Pancreas (tissue), 10 donors: Measurements from ENCODE around the gene ASB6. TPM values are rescaled to one million over a fixed set of nuclear protein-coding genes. Genes with fewer than 3 reads are reported as not detected.

Experiments
- ATAC-seq, 4 donors: fragments of 200-7000 bp; cut with Tn5 transposase; one replicate each; pipeline versions ENCODE4 v1.8.0 to v1.9.1; 2020; ENCODE audit warnings: mild to moderate bottlenecking in 4 of 4, moderate library complexity in 4 of 4
- DNase-seq, 6 donors: peaks; one replicate each; pipeline ENCODE4 v3.0.0-alpha.2; 2020
- FAIRE-seq: peaks from 2 replicates; lab custom pipeline; 2012; peaks lifted over from hg19 to GRCh38; lab: Jason Lieb, UNC
- H3K27ac ChIP-seq, 4 donors: fragments of 200-600 bp; sonication (generic); 1 replicate in 3 of 4; 2 replicates in 1 of 4; pipeline versions ENCODE4 v1.5.0 to v1.8.0; 2020
- H3K27me3 ChIP-seq, 4 donors: fragments of 200-600 bp; one replicate each; pipeline ENCODE4 v1.8.0; 2021
- H3K36me3 ChIP-seq, 3 donors: fragments of 200-600 bp; sonication (generic) in 1 of 3; one replicate each; pipeline versions ENCODE4 v1.5.0 to v1.8.0; 2020 to 2021
- H3K4me1 ChIP-seq, 3 donors: fragments of 200-600 bp; one replicate each; pipeline ENCODE4 v1.8.0; 2021
- H3K4me3 ChIP-seq, 4 donors: fragments of 200-600 bp; sonication (generic) in 2 of 4; one replicate each; pipeline versions ENCODE4 v1.5.0 to v1.8.0; 2020 to 2021
- H3K9me3 ChIP-seq, 4 donors: fragments of 200-600 bp; one replicate each; pipeline ENCODE4 v1.8.0; 2021
- WGBS, 2 donors: extraction: QIAGEN DNeasy Blood & Tissue Kit; methylation state at CpG; one replicate each; pipeline ENCODE4 v1.1.7; 2013; 5-methylcytosine and 5-hydroxymethylcytosine counted together
- intact Hi-C, 3 donors: fragments of 100-400 bp; cut with DNase I; formaldehyde crosslinking; loops; one replicate each; pipeline versions ENCODE4 v1.11.1 to v1.14.2; 2022
- polyA plus RNA-seq, 2 donors: library from polyadenylated mRNA; stranded (reverse); fragments of 200-250 nt; gene quantifications; one replicate each; pipeline ENCODE4 v1.2.3, GENCODE V29; 2013
- total RNA-seq, 6 donors: library from RNA; stranded (reverse); fragmentation: NEBNext Ultra II Directional in 4 of 6; extraction: Animal tissue kit (Norgen Biotek cat#: 25700) in 4 of 6; gene quantifications; one replicate each; pipeline versions ENCODE4 v1.2.1 to v1.2.4, GENCODE V29; 2021 to 2023
- TF ChIP-seq, protein P1 (sequence below), 4 donors: fragments of 200-600 bp; sonication (generic) in 3 of 4; IDR thresholded peaks; one replicate each; pipeline versions ENCODE4 v1.5.0 to v1.8.0; 2021; ENCODE audit warnings: antibody characterized with exemption in 4 of 4
- donor health status: healthy with polysubstance abuse.
- donor health status: DM: no; HTN: no; CAD: no; lungs with moderate emphysema.
- donor health status: DM: no; HTN: no; CAD: no.
- donor health status: control.
- donor health status: control.
- donor health status: Bipolar disorder and iron deficiency.
- donor health status: DM: yes; HTN: yes; CAD: no.
- donor health status: DM: no; HTN: no; CAD: no.
- donor health status: DM: no; HTN: no; CAD: no.
- donor health status: DM: yes; HTN: yes; CAD: no.

The ASB6 gene
- total and polyA plus RNA-seq, 8 donors: 6.3 to 23.7 (median 9.0) TPM

DNA sequence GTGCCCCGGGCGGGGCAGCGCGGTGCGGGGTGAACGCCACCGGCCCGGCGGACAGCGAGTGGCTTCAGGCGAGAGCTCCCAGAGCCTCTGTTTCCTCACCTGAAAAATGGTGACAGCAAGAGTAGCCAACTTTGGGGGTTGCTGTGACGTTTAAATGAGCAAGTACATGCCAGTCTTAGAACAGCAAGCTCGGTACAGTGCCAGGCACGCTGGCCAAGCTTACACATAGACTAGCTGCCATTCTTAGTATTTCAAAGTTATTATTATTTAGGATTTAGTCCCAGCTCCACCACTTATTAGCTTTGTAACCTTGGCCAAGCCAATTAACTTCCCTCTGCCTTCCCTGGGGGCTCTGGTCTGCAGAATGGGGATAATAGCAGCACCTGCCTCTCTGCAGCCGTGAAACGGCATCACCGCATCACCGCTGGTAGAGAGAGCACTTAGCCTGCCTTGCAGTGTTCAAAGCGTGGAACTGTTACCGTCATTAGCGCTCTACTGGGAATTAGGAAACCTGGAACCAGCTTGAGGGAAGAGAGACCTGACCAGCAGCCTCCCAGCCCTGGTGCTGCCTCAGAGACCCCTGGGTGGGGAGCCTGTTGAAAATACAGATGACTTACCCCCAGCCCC is 21.2 kb downstream of the ASB6 start, which contains the start of gene C9orf50:
C9orf50 (minus strand) TSS at position 433 of the 627 bp plus-strand sequence. CDS start 527 bp downstream, outside the sequence.
- 23 to 25% methylated on average over 21 of the region's 21 CpGs for WGBS, 2 donors
- Histone ChIP-seq H3K9me3 (no peaks in the 10 kb centered on the region), H3K4me1 (peaks cover 0 to 4% (median 4%) of the 10 kb centered on the region in 3 donors), H3K27ac (no peak within 1 kb of the TSS), H3K36me3 (no peaks in the 10 kb centered on the region), H3K4me3 (peak within 1 kb of the TSS; percentile 24 to 57 (median 35)), H3K27me3 (no peaks in the 10 kb centered on the region)
- no peak for FAIRE-seq
- TF ChIP-seq, protein P1, sequence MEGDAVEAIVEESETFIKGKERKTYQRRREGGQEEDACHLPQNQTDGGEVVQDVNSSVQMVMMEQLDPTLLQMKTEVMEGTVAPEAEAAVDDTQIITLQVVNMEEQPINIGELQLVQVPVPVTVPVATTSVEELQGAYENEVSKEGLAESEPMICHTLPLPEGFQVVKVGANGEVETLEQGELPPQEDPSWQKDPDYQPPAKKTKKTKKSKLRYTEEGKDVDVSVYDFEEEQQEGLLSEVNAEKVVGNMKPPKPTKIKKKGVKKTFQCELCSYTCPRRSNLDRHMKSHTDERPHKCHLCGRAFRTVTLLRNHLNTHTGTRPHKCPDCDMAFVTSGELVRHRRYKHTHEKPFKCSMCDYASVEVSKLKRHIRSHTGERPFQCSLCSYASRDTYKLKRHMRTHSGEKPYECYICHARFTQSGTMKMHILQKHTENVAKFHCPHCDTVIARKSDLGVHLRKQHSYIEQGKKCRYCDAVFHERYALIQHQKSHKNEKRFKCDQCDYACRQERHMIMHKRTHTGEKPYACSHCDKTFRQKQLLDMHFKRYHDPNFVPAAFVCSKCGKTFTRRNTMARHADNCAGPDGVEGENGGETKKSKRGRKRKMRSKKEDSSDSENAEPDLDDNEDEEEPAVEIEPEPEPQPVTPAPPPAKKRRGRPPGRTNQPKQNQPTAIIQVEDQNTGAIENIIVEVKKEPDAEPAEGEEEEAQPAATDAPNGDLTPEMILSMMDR (IDR thresholded peaks at IDR 0.05): no peak
- DNase-seq: no peak
- intact Hi-C loops: no loop called here
- ATAC-seq: peak in 1 of 4 donors; percentile 9

DNA sequence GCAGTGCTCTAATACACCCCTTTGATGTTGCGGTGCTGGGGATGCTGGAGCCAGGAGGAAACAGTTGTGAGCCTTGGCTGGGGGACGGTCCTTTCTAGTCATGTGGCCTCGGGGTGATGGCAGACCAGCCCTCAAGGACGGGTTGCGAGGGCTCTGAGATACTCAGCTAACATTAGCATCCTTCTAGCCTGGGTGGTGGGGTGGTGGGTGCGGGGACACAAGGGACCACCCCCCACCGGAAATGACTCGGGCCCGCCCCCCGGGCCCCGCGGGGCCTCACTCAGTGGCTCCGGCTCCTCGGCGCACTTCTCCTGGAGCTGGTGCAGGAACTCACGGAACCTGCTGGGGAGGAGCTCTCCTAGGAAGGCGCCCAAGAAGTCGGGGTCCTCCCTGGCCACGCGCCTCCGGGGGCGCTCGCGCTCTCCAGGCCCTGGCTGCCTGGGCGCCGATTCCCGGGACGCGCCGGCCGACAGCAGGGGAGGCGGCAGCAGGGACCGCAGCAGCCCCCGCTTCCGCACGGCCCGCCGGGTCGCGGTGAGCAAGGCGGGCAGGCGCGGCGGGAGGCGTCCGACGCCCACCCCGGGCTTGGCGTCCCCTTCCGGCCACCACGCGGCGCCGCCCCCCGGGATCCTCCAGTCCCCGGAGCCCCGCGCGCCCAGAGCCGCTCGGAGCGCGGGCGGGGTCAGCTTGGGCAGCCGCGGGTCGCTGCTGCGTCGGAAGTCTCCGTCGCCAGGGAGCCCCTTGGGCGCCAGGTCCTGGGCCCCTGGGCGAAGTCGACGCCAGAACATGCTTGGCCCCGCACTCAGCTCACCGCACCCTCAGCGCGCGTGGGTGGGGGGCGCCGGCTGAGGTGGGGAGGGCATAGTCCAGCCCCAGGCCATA is 21.9 kb downstream of the ASB6 start:
- WGBS, 2 donors: 1% methylated on average over 63 to 82 of the region's 82 CpGs
- FAIRE-seq (no peak), DNase-seq (peak in 1 of 6 donors; percentile 37), ATAC-seq (peak; percentile 31 to 46 (median 39))
- Histone ChIP-seq H3K27ac (no peak overlapping the region), H3K9me3 (no peaks in the 10 kb centered on the region), H3K27me3 (no peaks in the 10 kb centered on the region), H3K4me3 (peak overlapping the region; percentile 24 to 57 (median 35)), H3K4me1 (peaks cover 0 to 4% (median 0%) of the 10 kb centered on the region in 3 donors), H3K36me3 (no peaks in the 10 kb centered on the region)
- intact Hi-C loops: loop anchor here in 2 of 3 donors (10.0 kb wide), 2 partner anchors 445 to 485 kb away; partner anchors contain the start of gene IER5L (in 1 of the 2)
- TF ChIP-seq, protein P1 (IDR thresholded peaks at IDR 0.05): no peak

DNA sequence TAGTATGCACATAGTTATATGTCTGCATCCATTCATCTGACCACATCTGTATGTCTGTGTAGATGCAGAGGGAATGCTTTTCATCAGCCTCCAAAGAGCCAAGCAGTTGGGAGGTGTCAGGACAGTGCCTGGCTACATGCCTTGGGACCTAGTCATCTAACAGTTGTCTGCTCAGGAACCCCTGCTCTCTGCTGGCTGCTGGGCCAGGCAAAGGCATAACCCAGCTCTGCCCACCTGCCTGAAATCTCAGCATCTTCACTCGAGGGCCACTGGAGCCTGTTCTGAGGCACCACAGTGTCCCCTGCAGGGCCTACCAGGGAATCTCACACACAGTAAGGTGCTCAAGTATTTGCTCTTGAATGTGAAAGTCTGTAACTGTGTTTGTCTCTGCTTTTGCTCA is 24.8 kb downstream of the ASB6 start:
- FAIRE-seq (no peak), ATAC-seq (peak in 1 of 4 donors; percentile 22), DNase-seq (no peak)
- no peaks in the 10 kb centered on the region for H3K36me3 ChIP-seq
- no peaks in the 10 kb centered on the region for H3K27me3 ChIP-seq
- 2 to 6% methylated on average over 1 of the region's 1 CpG for WGBS, 2 donors
- no peak overlapping the region for H3K4me3 ChIP-seq
- H3K27ac ChIP-seq: no peak overlapping the region
- TF ChIP-seq, protein P1 (IDR thresholded peaks at IDR 0.05): no peak
- H3K4me1 ChIP-seq: peaks cover 0 to 4% (median 0%) of the 10 kb centered on the region in 3 donors
- intact Hi-C loops: loop anchor here in 2 of 3 donors (10.0 kb wide), 2 partner anchors 442 to 482 kb away; partner anchors contain the start of gene IER5L (in 1 of the 2)
- no peaks in the 10 kb centered on the region for H3K9me3 ChIP-seq

DNA sequence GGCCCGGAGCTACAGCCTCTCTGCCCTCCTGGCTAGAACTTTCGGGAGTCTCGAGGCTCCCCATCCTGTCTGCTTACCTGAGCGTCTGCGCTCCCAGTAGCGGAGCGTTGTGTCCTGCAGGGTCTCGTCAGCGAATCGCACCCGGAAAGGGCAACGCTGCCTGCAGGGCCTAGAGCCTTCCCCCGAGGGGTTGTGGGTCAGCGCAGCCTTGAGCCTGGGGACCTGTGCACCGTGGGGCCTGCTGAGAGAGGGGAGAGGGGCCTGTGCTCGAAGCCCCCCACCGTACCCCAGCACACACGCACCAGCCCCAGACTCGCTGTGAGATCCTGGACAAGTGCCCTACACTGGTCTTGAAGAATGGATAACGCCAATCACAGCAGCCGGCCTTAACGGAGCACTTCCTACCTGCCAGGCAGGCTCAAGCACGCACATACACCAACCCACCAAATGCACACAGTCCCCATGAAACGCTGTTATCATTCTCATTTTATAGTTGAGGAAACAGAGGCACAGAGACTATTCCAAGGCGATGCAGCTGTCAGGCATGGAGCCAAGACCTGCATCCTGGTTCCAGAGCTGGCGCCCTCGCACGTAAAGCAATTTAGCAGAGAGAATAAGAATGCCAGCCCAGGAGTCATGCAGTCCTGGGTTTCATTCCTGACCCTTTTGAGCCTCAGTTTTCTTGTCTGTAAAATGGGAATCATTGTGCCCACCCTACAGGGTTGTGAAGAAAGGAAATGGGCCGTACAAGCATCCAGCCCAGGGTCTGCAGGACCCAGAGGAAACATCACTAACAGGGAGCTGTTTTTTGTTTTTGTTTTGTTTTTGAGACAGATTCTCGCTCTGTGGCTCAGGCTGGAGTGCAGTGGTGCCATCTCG is 26.3 kb downstream of the ASB6 start:
- H3K36me3 ChIP-seq: no peaks in the 10 kb centered on the region
- no peaks in the 10 kb centered on the region for H3K9me3 ChIP-seq
- peaks cover 0 to 7% (median 4%) of the 10 kb centered on the region in 3 donors for H3K4me1 ChIP-seq
- 73 to 78% methylated on average over 31 of the region's 31 CpGs for WGBS, 2 donors
- intact Hi-C loops: loop anchor here in 2 of 3 donors (10.0 kb wide), 2 partner anchors 441 to 481 kb away; partner anchors contain the start of gene IER5L (in 1 of the 2)
- TF ChIP-seq, protein P1 (IDR thresholded peaks at IDR 0.05): no peak
- no peaks in the 10 kb centered on the region for H3K27me3 ChIP-seq
- H3K4me3 ChIP-seq: no peak overlapping the region
- FAIRE-seq (no peak), DNase-seq (no peak), ATAC-seq (no peak)
- H3K27ac ChIP-seq: no peak overlapping the region
